Suprapubic skin (tissue), 4 donors: ENCODE data around the gene CAMSAP3. TPM values are rescaled to one million over a fixed set of nuclear protein-coding genes. Genes with fewer than 3 reads are reported as not detected.

Source experiments
- DNase-seq, 2 donors: peaks; one replicate each; pipeline ENCODE4 v3.0.0-alpha.2; 2019; ENCODE audit warnings: low spot score in 2 of 2
- H3K27ac ChIP-seq: fragments of 200-600 bp; sonication (generic); one replicate; pipeline ENCODE4 v1.5.1; 2019
- H3K27me3 ChIP-seq: fragments of 200-600 bp; sonication (generic); one replicate; pipeline ENCODE4 v1.5.1; 2019
- H3K36me3 ChIP-seq: fragments of 200-600 bp; sonication (generic); one replicate; pipeline ENCODE4 v1.5.1; 2019
- H3K4me1 ChIP-seq: fragments of 200-600 bp; sonication (generic); one replicate; pipeline ENCODE4 v1.5.1; 2019
- H3K4me3 ChIP-seq: fragments of 200-600 bp; sonication (generic); one replicate; pipeline ENCODE4 v1.5.1; 2019; ENCODE audit warnings: mild to moderate bottlenecking
- H3K9me3 ChIP-seq: fragments of 200-600 bp; sonication (generic); one replicate; pipeline ENCODE4 v1.5.1; 2019
- CTCF ChIP-seq, 2 donors: fragments of 200-600 bp in 1 of 2; fragments of 450-650 bp in 1 of 2; sonication (generic) in 1 of 2; IDR thresholded peaks; one replicate each; pipeline ENCODE4 v1.5.1; 2016 to 2019; ENCODE audit warnings: antibody characterized with exemption in 2 of 2, mild to moderate bottlenecking in 1 of 2, moderate library complexity in 1 of 2
- EP300 ChIP-seq: sonication (generic); formaldehyde crosslinking; IDR thresholded peaks from one replicate; pipeline ENCODE4 v1.6.1; 2017; ENCODE audit warnings: antibody characterized with exemption
- POLR2A ChIP-seq, 2 donors: fragments of 450-650 bp; IDR thresholded peaks; one replicate each; pipeline ENCODE4 v1.6.1; 2017; ENCODE audit warnings: antibody characterized with exemption in 2 of 2, mild to moderate bottlenecking in 2 of 2, moderate library complexity in 2 of 2
- POLR2AphosphoS5 ChIP-seq, 3 donors: sonication (generic); formaldehyde crosslinking; IDR thresholded peaks; one replicate each; pipeline ENCODE4 v1.6.1; 2017; ENCODE audit warnings: antibody characterized with exemption in 3 of 3
- WGBS: methylation state at CpG from one replicate; pipeline ENCODE4 v1.1.5; 2018; 5-methylcytosine and 5-hydroxymethylcytosine counted together
- total RNA-seq, 4 donors: library from RNA; depleted of rRNA; stranded (reverse); fragments of >200 nt; gene quantifications; one replicate each; pipeline ENCODE4 v1.1.0, GENCODE V29; 2016

CAMSAP3 gene
- total RNA-seq, 4 donors from 2014 or later: 60.5 to 82.7 (median 63.9) TPM

GRCh38 chr19:7550987-7551761 lies 44.5 kb upstream of the CAMSAP3 start:
- WGBS: 37% methylated on average over 28 of the region's 51 CpGs
- H3K4me3 ChIP-seq: peak overlapping the region; percentile 26
- DNase-seq: no peak
- no peaks in the 10 kb centered on the region for H3K4me1 ChIP-seq
- TF ChIP-seq CTCF (IDR thresholded peaks at IDR 0.05) (no peak), EP300 (no peak), POLR2AphosphoS5 (IDR thresholded peaks at IDR 0.05) (no peak), POLR2A (IDR thresholded peaks at IDR 0.05) (no peak)
- H3K9me3 ChIP-seq: no peaks in the 10 kb centered on the region
- no peak overlapping the region for H3K27ac ChIP-seq
- no peaks in the 10 kb centered on the region for H3K27me3 ChIP-seq
- H3K36me3 ChIP-seq: peaks cover 46% of the 10 kb centered on the region

GRCh38 chr19:7552781-7553180 lies 42.9 kb upstream of the CAMSAP3 start:
- Histone ChIP-seq H3K36me3 (peaks cover 55% of the 10 kb centered on the region), H3K27ac (no peak overlapping the region), H3K4me1 (no peaks in the 10 kb centered on the region), H3K27me3 (no peaks in the 10 kb centered on the region), H3K4me3 (no peak overlapping the region), H3K9me3 (no peaks in the 10 kb centered on the region)
- TF ChIP-seq POLR2AphosphoS5 (IDR thresholded peaks at IDR 0.05) (no peak), CTCF (IDR thresholded peaks at IDR 0.05) (no peak)
- WGBS: 89% methylated on average over 2 of the region's 2 CpGs
- DNase-seq: no peak

GRCh38 chr19:7554565-7554964 lies 41.1 kb upstream of the CAMSAP3 start:
- H3K27ac ChIP-seq: no peak overlapping the region
- no peaks in the 10 kb centered on the region for H3K27me3 ChIP-seq
- TF ChIP-seq CTCF (IDR thresholded peaks at IDR 0.05) (no peak), EP300 (no peak), POLR2AphosphoS5 (IDR thresholded peaks at IDR 0.05) (no peak), POLR2A (IDR thresholded peaks at IDR 0.05) (no peak)
- no peak overlapping the region for H3K4me3 ChIP-seq
- DNase-seq: no peak
- WGBS: 95% methylated on average over 13 of the region's 28 CpGs
- H3K36me3 ChIP-seq: peaks cover 72% of the 10 kb centered on the region
- no peaks in the 10 kb centered on the region for H3K9me3 ChIP-seq
- H3K4me1 ChIP-seq: no peaks in the 10 kb centered on the region

GRCh38 chr19:7554990-7555864 lies 40.4 kb upstream of the CAMSAP3 start:
- no peaks in the 10 kb centered on the region for H3K4me1 ChIP-seq
- TF ChIP-seq CTCF (IDR thresholded peaks at IDR 0.05) (no peak), POLR2AphosphoS5 (IDR thresholded peaks at IDR 0.05) (no peak), EP300 (no peak), POLR2A (IDR thresholded peaks at IDR 0.05) (no peak)
- no peaks in the 10 kb centered on the region for H3K9me3 ChIP-seq
- 72% methylated on average over 27 of the region's 62 CpGs for WGBS
- H3K27ac ChIP-seq: no peak overlapping the region
- H3K4me3 ChIP-seq: no peak overlapping the region
- no peak for DNase-seq
- no peaks in the 10 kb centered on the region for H3K27me3 ChIP-seq
- peaks cover 70% of the 10 kb centered on the region for H3K36me3 ChIP-seq

- H3K4me3 ChIP-seq: no peak overlapping the region
- no peak overlapping the region for H3K27ac ChIP-seq
- no peaks in the 10 kb centered on the region for H3K4me1 ChIP-seq
- 96% methylated on average over 35 of the region's 54 CpGs for WGBS
- H3K9me3 ChIP-seq: no peaks in the 10 kb centered on the region
- no peak for DNase-seq
- peaks cover 79% of the 10 kb centered on the region for H3K36me3 ChIP-seq
- H3K27me3 ChIP-seq: no peaks in the 10 kb centered on the region
- TF ChIP-seq EP300 (no peak), POLR2AphosphoS5 (IDR thresholded peaks at IDR 0.05) (no peak), CTCF (IDR thresholded peaks at IDR 0.05) (no peak), POLR2A (IDR thresholded peaks at IDR 0.05) (no peak)
Observed at GRCh38 chr19:7556696-7557315, 38.9 kb upstream of the CAMSAP3 start.
